Measurements from ENCODE around the gene ASIC4. TPM values are rescaled to one million over a fixed set of nuclear protein-coding genes. Genes with fewer than 3 reads are reported as not detected.

The ASIC4 gene
- total and polyA plus RNA-seq, 2 of the 8 experiments (the other 6 are each of a cell fraction or from before 2014, with no cell fraction given) = 0.12 to 0.22 TPM

DNA sequence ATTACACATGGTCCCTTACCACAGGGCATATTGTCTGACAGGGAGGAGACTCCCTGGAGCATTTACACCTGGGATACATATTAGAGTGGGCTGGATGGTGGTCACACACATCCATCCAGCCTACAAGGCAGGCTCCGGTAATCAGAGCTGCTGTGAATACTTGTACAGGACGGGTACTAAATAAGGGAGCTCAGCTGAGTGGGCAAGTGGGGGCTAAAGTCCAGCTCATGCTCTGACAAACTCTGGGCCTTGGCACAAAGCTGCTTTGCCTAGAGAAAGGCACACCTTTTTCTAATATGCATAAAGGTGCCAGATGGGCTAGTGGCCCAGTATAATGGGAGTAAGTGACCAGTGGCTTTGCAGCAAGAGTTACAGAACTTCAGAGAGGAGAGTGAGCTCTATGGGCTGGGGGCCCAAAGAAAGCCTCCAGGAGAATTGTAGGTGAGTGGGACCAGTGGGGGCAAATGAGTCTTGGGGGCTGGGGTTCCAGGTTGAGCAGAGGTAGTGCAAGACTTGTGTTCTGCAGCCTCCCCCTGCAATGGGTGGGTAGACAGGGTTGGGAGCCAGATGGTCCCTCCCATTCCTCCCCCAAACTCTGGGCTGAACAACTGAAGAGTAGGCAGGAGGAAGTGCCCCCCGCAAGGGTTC lies 31.1 kb downstream of the ASIC4 start:
- Histone ChIP-seq H3K56ac (replicated peaks; ENCODE audit: insufficient read length, low read depth, low read length) (no peak overlapping the region), H3K79me1 (ENCODE audit: low read depth, low read length) (peaks cover 4% of the 10 kb centered on the region; the same call in 1 of the 2 replicates), H4K8ac (ENCODE audit: extremely low read depth, insufficient read depth, low read length) (no peak overlapping the region), H2BK5ac (ENCODE audit: low read depth, low read length) (no peak overlapping the region), H2BK12ac (ENCODE audit: low read depth, low read length) (no peak overlapping the region), H2AFZ (ENCODE audit: low read length) (no peak overlapping the region), H3K23ac (ENCODE audit: insufficient read length) (no peak overlapping the region), H2BK20ac (ENCODE audit: low read length) (no peak overlapping the region), H4K91ac (replicated peaks; ENCODE audit: insufficient read length, low read length) (no peak overlapping the region), H2AK5ac (ENCODE audit: low read depth, low read length) (no peak overlapping the region), H3K4ac (replicated peaks; ENCODE audit: insufficient read length, low read depth, low read length) (no peak overlapping the region), H4K20me1 (replicated peaks in 1 of 2; ENCODE audit: control insufficient read depth in 1 of 2, insufficient read depth in 2 of 2, low read length in 2 of 2) (peaks cover 13 to 21% of the 10 kb centered on the region in 2 experiments), H3K18ac (ENCODE audit: extremely low read depth, low read length) (no peak overlapping the region), H2BK120ac (replicated peaks; ENCODE audit: low read depth, low read length) (no peak overlapping the region), H3K14ac (ENCODE audit: insufficient read length) (no peak overlapping the region), H4K5ac (ENCODE audit: insufficient read length, low read depth, low read length) (no peak overlapping the region), H3K27me3 (replicated peaks in 1 of 4; ENCODE audit: control insufficient read depth in 3 of 4, extremely low read depth in 1 of 4, insufficient read depth in 3 of 4, low read length in 3 of 4) (peaks cover 0 to 5% (median 0%) of the 10 kb centered on the region in 4 experiments; a peak in 3 of 7 replicates), H3K9ac (replicated peaks in 1 of 4; ENCODE audit: extremely low read depth in 1 of 4, low read depth in 3 of 4, low read length in 3 of 4) (no peak overlapping the region), H3K36me3 (ENCODE audit: control insufficient read depth in 2 of 4, insufficient read depth in 4 of 4, low read length in 3 of 4) (peaks cover 3 to 7% (median 5%) of the 10 kb centered on the region in 4 experiments; a peak in 6 of 8 replicates), H2BK15ac (ENCODE audit: low read length) (no peak overlapping the region), H3K9me3 (ENCODE audit: insufficient read depth in 2 of 2, low read depth in 1 of 2, low read length in 1 of 2) (no peaks in the 10 kb centered on the region), H3K4me3 (ENCODE audit: extremely low read depth in 1 of 4, insufficient read depth in 2 of 4, low read depth in 3 of 4, low read length in 4 of 4) (no peak overlapping the region), H3K23me2 (ENCODE audit: low read depth, low read length) (peaks cover 14% of the 10 kb centered on the region; the same call in 1 of the 2 replicates), H3K79me2 (ENCODE audit: control insufficient read depth in 1 of 2, insufficient read depth in 2 of 2, low read length in 2 of 2) (peaks cover 0 to 6% of the 10 kb centered on the region in 2 experiments; a peak in 1 of 4 replicates), H3K4me1 (replicated peaks in 1 of 4; ENCODE audit: control insufficient read depth in 3 of 4, insufficient read depth in 4 of 4, low read length in 3 of 4) (peaks cover 2 to 13% (median 7%) of the 10 kb centered on the region in 4 experiments; a peak in 6 of 7 replicates), H3K4me2 (ENCODE audit: insufficient read depth in 1 of 2, low read depth in 2 of 2, low read length in 2 of 2) (no peak overlapping the region; a peak in 1 of 4 replicates), H3K27ac (ENCODE audit: low read depth, low read length) (no peak overlapping the region)
- TF ChIP-seq, protein P1, sequence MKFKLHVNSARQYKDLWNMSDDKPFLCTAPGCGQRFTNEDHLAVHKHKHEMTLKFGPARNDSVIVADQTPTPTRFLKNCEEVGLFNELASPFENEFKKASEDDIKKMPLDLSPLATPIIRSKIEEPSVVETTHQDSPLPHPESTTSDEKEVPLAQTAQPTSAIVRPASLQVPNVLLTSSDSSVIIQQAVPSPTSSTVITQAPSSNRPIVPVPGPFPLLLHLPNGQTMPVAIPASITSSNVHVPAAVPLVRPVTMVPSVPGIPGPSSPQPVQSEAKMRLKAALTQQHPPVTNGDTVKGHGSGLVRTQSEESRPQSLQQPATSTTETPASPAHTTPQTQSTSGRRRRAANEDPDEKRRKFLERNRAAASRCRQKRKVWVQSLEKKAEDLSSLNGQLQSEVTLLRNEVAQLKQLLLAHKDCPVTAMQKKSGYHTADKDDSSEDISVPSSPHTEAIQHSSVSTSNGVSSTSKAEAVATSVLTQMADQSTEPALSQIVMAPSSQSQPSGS (IDR thresholded peaks at IDR 0.05; ENCODE audit: low read length) = no peak
- TF ChIP-seq CHD2 (IDR thresholded peaks at IDR 0.05; ENCODE audit: low read length) (no peak), KDM4A (IDR thresholded peaks at IDR 0.05; ENCODE audit: low read depth, low read length, severe bottlenecking) (no peak), BRCA1 (IDR thresholded peaks at IDR 0.05; ENCODE audit: low read depth, low read length) (no peak), RFX5 (IDR thresholded peaks at IDR 0.05; ENCODE audit: borderline replicate concordance, low read depth, low read length) (no peak), EP300 (IDR thresholded peaks at IDR 0.05; ENCODE audit: borderline replicate concordance in 1 of 2, low read depth in 2 of 2, low read length in 2 of 2) (no peak), NANOG (IDR thresholded peaks at IDR 0.05; ENCODE audit: insufficient read depth, low read depth, low read length, poor library complexity, severe bottlenecking) (no peak)
- CTCF ChIA-PET (ENCODE audit: partially characterized antibody) = interaction anchor here (0.8 to 113.1 kb wide), 8 partner anchors 15 to 87 kb away, joined by 3 to 7248 read pairs (median 14); partner anchors contain the start of genes DES, GMPPA, INHA and OBSL1
- POLR2A ChIA-PET (ENCODE audit: partially characterized antibody) = interaction anchor here (0.9 to 3.3 kb wide), 9 partner anchors 8 to 69 kb away, joined by 3 to 44 read pairs (median 5); partner anchors contain the start of gene STK11IP
- DNase-seq (ENCODE audit: low read depth in 1 of 2, low spot score in 2 of 2) (no peak), FAIRE-seq (no peak)
- 77% methylated on average over 3 of the region's 3 CpGs; no CpG with 5 or more reads in 1 of the 2 experiments for WGBS, 2 experiments (ENCODE audit: extremely low coverage in 1 of 2, insufficient coverage in 1 of 2, insufficient read length in 1 of 2, insufficient replicate concordance in 2 of 2, low coverage in 1 of 2, low lambda C conversion rate in 2 of 2, missing lambda C conversion rate in 1 of 2)
